ENCODE data around the gene RTP1. TPM values are rescaled to one million over a fixed set of nuclear protein-coding genes. Genes with fewer than 3 reads are reported as not detected.
"Not testable (repeated sequence)": the region's sequence is repeated elsewhere in the genome, so short reads cannot be mapped to it uniquely, and the experiment has no call there.

The RTP1 gene
- total RNA-seq, 2 experiments from 2014 or later: not detected

GRCh38 chr3:187198490-187198889 is 1.2 kb downstream of the RTP1 start:
- Mint-ChIP-seq H3K27me3 (peaks cover 6% of the 10 kb centered on the region), H3K4me1 (no peaks in the 10 kb centered on the region), H3K9me3 (ENCODE audit: low read depth) (no peaks in the 10 kb centered on the region), H3K27ac (no peak overlapping the region), H3K4me3 (no peak overlapping the region), H3K36me3 (ENCODE audit: low read depth) (no peaks in the 10 kb centered on the region)
- ChIA-PET CTCF (interaction anchor here (0.6 to 0.8 kb wide), 2 partner anchors 9 to 341 kb away, joined by 3 read pairs; no protein-coding TSS in a partner anchor), POLR2A (no interaction called here)
- ATAC-seq (no peak), DNase-seq (no peak)
- intact Hi-C loops (cut with DNase I, micrococcal nuclease): no loop called here

GRCh38 chr3:187199463-187200050 is 2.3 kb downstream of the RTP1 start:
- H3K27ac Mint-ChIP-seq; H3K27me3 Mint-ChIP-seq; ATAC-seq; POLR2A ChIA-PET; H3K36me3 Mint-ChIP-seq (ENCODE audit: low read depth); DNase-seq; H3K4me3 Mint-ChIP-seq; H3K9me3 Mint-ChIP-seq (ENCODE audit: low read depth); intact Hi-C loops (cut with DNase I, micrococcal nuclease); H3K4me1 Mint-ChIP-seq: not testable (repeated sequence)
- CTCF ChIA-PET: interaction anchor here (0.8 to 1.5 kb wide), 4 partner anchors 18 to 582 kb away, joined by 3 to 4 read pairs (median 4); no protein-coding TSS in a partner anchor

- Mint-ChIP-seq H3K27ac (no peak overlapping the region), H3K4me1 (no peaks in the 10 kb centered on the region), H3K9me3 (ENCODE audit: low read depth) (no peaks in the 10 kb centered on the region), H3K27me3 (peaks cover 8% of the 10 kb centered on the region), H3K4me3 (no peak overlapping the region), H3K36me3 (ENCODE audit: low read depth) (no peaks in the 10 kb centered on the region)
- ATAC-seq (peak; percentile 47), DNase-seq (no peak)
- intact Hi-C loops (cut with DNase I, micrococcal nuclease): no loop called here
- ChIA-PET POLR2A (no interaction called here), CTCF (no interaction called here)
Measured at GRCh38 chr3:187205683-187206082, 8.4 kb downstream of the RTP1 start.

- ChIA-PET POLR2A (no interaction called here), CTCF (interaction anchor here (1.5 kb wide), 1 partner anchor 8 kb away, joined by 3 read pairs; no protein-coding TSS in a partner anchor)
- no peaks in the 10 kb centered on the region for H3K9me3 Mint-ChIP-seq (ENCODE audit: low read depth)
- no peak overlapping the region for H3K27ac Mint-ChIP-seq
- peaks cover 8% of the 10 kb centered on the region for H3K27me3 Mint-ChIP-seq
- intact Hi-C loops (cut with DNase I, micrococcal nuclease): no loop called here
- no peak for ATAC-seq
- DNase-seq: no peak
- H3K4me1 Mint-ChIP-seq: no peaks in the 10 kb centered on the region
- no peaks in the 10 kb centered on the region for H3K36me3 Mint-ChIP-seq (ENCODE audit: low read depth)
- H3K4me3 Mint-ChIP-seq: no peak overlapping the region
Measured at GRCh38 chr3:187207062-187207461, 9.8 kb downstream of the RTP1 start.

- no peak overlapping the region for H3K4me3 Mint-ChIP-seq
- no peak for ATAC-seq
- no peaks in the 10 kb centered on the region for H3K36me3 Mint-ChIP-seq (ENCODE audit: low read depth)
- intact Hi-C loops (cut with DNase I, micrococcal nuclease): no loop called here
- no peak for DNase-seq
- H3K4me1 Mint-ChIP-seq: no peaks in the 10 kb centered on the region
- H3K27ac Mint-ChIP-seq: no peak overlapping the region
- H3K9me3 Mint-ChIP-seq (ENCODE audit: low read depth): no peaks in the 10 kb centered on the region
- CTCF ChIA-PET: interaction anchor here (1.5 kb wide), 1 partner anchor 9 kb away, joined by 3 read pairs; no protein-coding TSS in a partner anchor
- peaks cover 8% of the 10 kb centered on the region for H3K27me3 Mint-ChIP-seq
- POLR2A ChIA-PET: no interaction called here
Measured at GRCh38 chr3:187207624-187208023, 10.3 kb downstream of the RTP1 start.

- no peak for DNase-seq
- CTCF ChIA-PET: interaction anchor here (0.6 to 1.5 kb wide), 2 partner anchors 9 to 111 kb away, joined by 3 read pairs; no protein-coding TSS in a partner anchor
- no peak for ATAC-seq
- Mint-ChIP-seq H3K4me3 (no peak overlapping the region), H3K27ac (no peak overlapping the region), H3K27me3 (peaks cover 8% of the 10 kb centered on the region), H3K9me3 (ENCODE audit: low read depth) (no peaks in the 10 kb centered on the region), H3K36me3 (ENCODE audit: low read depth) (no peaks in the 10 kb centered on the region), H3K4me1 (no peaks in the 10 kb centered on the region)
- intact Hi-C loops (cut with DNase I, micrococcal nuclease): no loop called here
- POLR2A ChIA-PET: no interaction called here
Measured at GRCh38 chr3:187208159-187208558, 10.9 kb downstream of the RTP1 start.

GRCh38 chr3:187209491-187209890 is 12.2 kb downstream of the RTP1 start:
- H3K4me1 Mint-ChIP-seq: no peaks in the 10 kb centered on the region
- H3K27ac Mint-ChIP-seq: no peak overlapping the region
- DNase-seq (no peak), ATAC-seq (no peak)
- H3K36me3 Mint-ChIP-seq (ENCODE audit: low read depth): no peaks in the 10 kb centered on the region
- CTCF ChIA-PET: interaction anchor here (3.2 kb wide), 1 partner anchor 10 kb away, joined by 10 read pairs; no protein-coding TSS in a partner anchor
- POLR2A ChIA-PET: no interaction called here
- intact Hi-C loops (cut with DNase I, micrococcal nuclease): no loop called here
- no peak overlapping the region for H3K4me3 Mint-ChIP-seq
- no peaks in the 10 kb centered on the region for H3K9me3 Mint-ChIP-seq (ENCODE audit: low read depth)
- peaks cover 7% of the 10 kb centered on the region for H3K27me3 Mint-ChIP-seq

GRCh38 chr3:187210091-187210490 is 12.8 kb downstream of the RTP1 start:
- H3K9me3 Mint-ChIP-seq (ENCODE audit: low read depth): no peaks in the 10 kb centered on the region
- H3K4me1 Mint-ChIP-seq: no peaks in the 10 kb centered on the region
- H3K4me3 Mint-ChIP-seq: no peak overlapping the region
- no peak for ATAC-seq
- H3K27me3 Mint-ChIP-seq: peaks cover 4% of the 10 kb centered on the region
- no peak overlapping the region for H3K27ac Mint-ChIP-seq
- H3K36me3 Mint-ChIP-seq (ENCODE audit: low read depth): no peaks in the 10 kb centered on the region
- ChIA-PET CTCF (interaction anchor here (0.6 to 3.2 kb wide), 4 partner anchors 10 to 1077 kb away, joined by 3 to 10 read pairs (median 4); no protein-coding TSS in a partner anchor), POLR2A (no interaction called here)
- DNase-seq: no peak
- intact Hi-C loops (cut with DNase I, micrococcal nuclease): no loop called here

GRCh38 chr3:187210545-187211327 is 13.4 kb downstream of the RTP1 start:
- no peaks in the 10 kb centered on the region for H3K36me3 Mint-ChIP-seq (ENCODE audit: low read depth)
- ATAC-seq (no peak), DNase-seq (no peak)
- CTCF ChIA-PET: interaction anchor here (0.6 to 3.2 kb wide), 4 partner anchors 9 to 1078 kb away, joined by 3 to 10 read pairs (median 4); no protein-coding TSS in a partner anchor
- no peak overlapping the region for H3K4me3 Mint-ChIP-seq
- intact Hi-C loops (cut with DNase I, micrococcal nuclease): no loop called here
- POLR2A ChIA-PET: no interaction called here
- no peak overlapping the region for H3K27ac Mint-ChIP-seq
- H3K4me1 Mint-ChIP-seq: no peaks in the 10 kb centered on the region
- no peaks in the 10 kb centered on the region for H3K9me3 Mint-ChIP-seq (ENCODE audit: low read depth)
- H3K27me3 Mint-ChIP-seq: no peaks in the 10 kb centered on the region

GRCh38 chr3:187211532-187212195 is 14.4 kb downstream of the RTP1 start:
- intact Hi-C loops (cut with DNase I, micrococcal nuclease): no loop called here
- no peak for ATAC-seq

GRCh38 chr3:187212196-187212545 is 14.9 kb downstream of the RTP1 start:
- Mint-ChIP-seq H3K9me3 (ENCODE audit: low read depth) (no peaks in the 10 kb centered on the region), H3K27me3 (no peaks in the 10 kb centered on the region), H3K4me1 (no peaks in the 10 kb centered on the region), H3K4me3 (no peak overlapping the region), H3K27ac (no peak overlapping the region), H3K36me3 (ENCODE audit: low read depth) (no peaks in the 10 kb centered on the region)
- intact Hi-C loops (cut with DNase I, micrococcal nuclease): no loop called here
- ChIA-PET CTCF (interaction anchor here (0.8 to 3.2 kb wide), 4 partner anchors 8 to 108 kb away, joined by 3 to 10 read pairs (median 4); no protein-coding TSS in a partner anchor), POLR2A (interaction anchor here (0.6 kb wide), 1 partner anchor 1407 kb away, joined by 5 read pairs; no protein-coding TSS in a partner anchor)
- no peak for ATAC-seq
- DNase-seq: no peak

More at GRCh38 chr3:187211532-187212195, 14.4 kb downstream of the RTP1 start:
- DNase-seq: no peak
- Mint-ChIP-seq H3K27me3 (no peaks in the 10 kb centered on the region), H3K27ac (no peak overlapping the region), H3K36me3 (ENCODE audit: low read depth) (no peaks in the 10 kb centered on the region), H3K4me1 (no peaks in the 10 kb centered on the region), H3K9me3 (ENCODE audit: low read depth) (no peaks in the 10 kb centered on the region), H3K4me3 (no peak overlapping the region)
- CTCF ChIA-PET: interaction anchor here (0.8 to 3.2 kb wide), 4 partner anchors 8 to 108 kb away, joined by 3 to 10 read pairs (median 4); no protein-coding TSS in a partner anchor
- POLR2A ChIA-PET: interaction anchor here (0.6 kb wide), 1 partner anchor 1406 kb away, joined by 5 read pairs; no protein-coding TSS in a partner anchor

All from activated CD4-positive, alpha-beta T cell treated with anti-CD3 and anti-CD28 coated beads for 36 hours (primary cell).